ENCODE measurements around the gene HECA. TPM values are rescaled to one million over a fixed set of nuclear protein-coding genes. Genes with fewer than 3 reads are reported as not detected.

Gene HECA
- polyA plus RNA-seq, 1 of the 3 experiments (the other 2 are of a cell fraction), result 1.6 TPM

GRCh38 chr6:139164001-139164400, 29.1 kb downstream of the HECA start:
- no peaks in the 10 kb centered on the region for H3K27me3 ChIP-seq (ENCODE audit: insufficient read depth)
- no peak overlapping the region for H3K4me2 ChIP-seq
- no peak overlapping the region for H3K27ac ChIP-seq (ENCODE audit: low read depth in 2 of 2, low read length in 1 of 2)
- H3F3A ChIP-seq (replicated peaks; ENCODE audit: insufficient read depth), result no peaks in the 10 kb centered on the region
- H3K4me1 ChIP-seq (ENCODE audit: control insufficient read depth in 1 of 2, insufficient read depth in 2 of 2, low read depth in 1 of 2, low read length in 1 of 2), result no peaks in the 10 kb centered on the region
- no peak overlapping the region for H3K9ac ChIP-seq
- 87% methylated on average over 3 of the region's 3 CpGs for WGBS (ENCODE audit: low lambda C conversion rate)
- H3K36me3 ChIP-seq (replicated peaks in 1 of 2; ENCODE audit: control insufficient read depth in 1 of 2, insufficient read depth in 2 of 2, low read length in 1 of 2), result peaks cover 0 to 10% of the 10 kb centered on the region in 2 experiments
- no peak for DNase-seq
- no peak overlapping the region for H2AFZ ChIP-seq (ENCODE audit: low read depth)
- no peak overlapping the region for H3K4me3 ChIP-seq (ENCODE audit: low read depth in 2 of 2, low read length in 1 of 2)
- POLR2A ChIA-PET, result no interaction called here
- no peak for TF ChIP-seq POLR2AphosphoS5 (IDR thresholded peaks at IDR 0.05; ENCODE audit: low read depth, low read length)
- no peak for TF ChIP-seq REST (IDR thresholded peaks at IDR 0.05; ENCODE audit: low read depth, low read length)
- TF ChIP-seq EP300 (IDR thresholded peaks at IDR 0.05; ENCODE audit: borderline replicate concordance in 1 of 2, low read depth in 1 of 2, low read length in 1 of 2), result no peak
- TF ChIP-seq JUND (IDR thresholded peaks at IDR 0.05), result no peak
- TF ChIP-seq NRF1 (IDR thresholded peaks at IDR 0.05; ENCODE audit: low read depth, low read length), result no peak
- TF ChIP-seq GABPA (IDR thresholded peaks at IDR 0.05; ENCODE audit: low read depth), result no peak
- TF ChIP-seq ZBTB33 (IDR thresholded peaks at IDR 0.05; ENCODE audit: borderline replicate concordance, low read depth), result no peak
- TF ChIP-seq USF1 (IDR thresholded peaks at IDR 0.05; ENCODE audit: borderline replicate concordance, low read depth), result no peak
- no peaks in the 10 kb centered on the region for H3K9me2 ChIP-seq
- H3K9me3 ChIP-seq, result no peaks in the 10 kb centered on the region
- 0 out of 2 replicates have a peak, but pooled peaks cover 3% of the 10 kb centered on the region for H3K79me2 ChIP-seq (ENCODE audit: insufficient read depth)
- H4K20me1 ChIP-seq (ENCODE audit: insufficient read depth), result no peaks in the 10 kb centered on the region
- CTCF ChIA-PET, result interaction anchor here (0.6 kb wide), 1 partner anchor 34 kb away, joined by 3 read pairs; no protein-coding TSS in a partner anchor

GRCh38 chr6:139165324-139165723, 30.4 kb downstream of the HECA start:
- Histone ChIP-seq H3K4me1 (ENCODE audit: control insufficient read depth in 1 of 2, insufficient read depth in 2 of 2, low read depth in 1 of 2, low read length in 1 of 2) (no peaks in the 10 kb centered on the region), H3F3A (replicated peaks; ENCODE audit: insufficient read depth) (no peaks in the 10 kb centered on the region), H3K4me2 (no peak overlapping the region), H3K4me3 (ENCODE audit: low read depth in 2 of 2, low read length in 1 of 2) (no peak overlapping the region), H2AFZ (ENCODE audit: low read depth) (no peak overlapping the region), H3K79me2 (ENCODE audit: insufficient read depth) (0 out of 2 replicates have a peak, but pooled peaks cover 3% of the 10 kb centered on the region), H3K27me3 (ENCODE audit: insufficient read depth) (no peaks in the 10 kb centered on the region), H3K9ac (no peak overlapping the region), H4K20me1 (ENCODE audit: insufficient read depth) (no peaks in the 10 kb centered on the region), H3K36me3 (replicated peaks in 1 of 2; ENCODE audit: control insufficient read depth in 1 of 2, insufficient read depth in 2 of 2, low read length in 1 of 2) (peaks cover 0 to 10% of the 10 kb centered on the region in 2 experiments), H3K9me3 (no peaks in the 10 kb centered on the region), H3K27ac (ENCODE audit: low read depth in 2 of 2, low read length in 1 of 2) (no peak overlapping the region), H3K9me2 (no peaks in the 10 kb centered on the region)
- 92% methylated on average over 2 of the region's 2 CpGs for WGBS (ENCODE audit: low lambda C conversion rate)
- TF ChIP-seq TAF1 (IDR thresholded peaks at IDR 0.05; ENCODE audit: borderline replicate concordance, low read depth, low read length) (no peak), FOXJ3 (CRISPR knock-in tag; IDR thresholded peaks at IDR 0.05) (no peak), GABPA (IDR thresholded peaks at IDR 0.05; ENCODE audit: low read depth) (no peak), ZBTB33 (IDR thresholded peaks at IDR 0.05; ENCODE audit: borderline replicate concordance, low read depth) (no peak), NRF1 (IDR thresholded peaks at IDR 0.05; ENCODE audit: low read depth, low read length) (no peak), POLR2AphosphoS5 (IDR thresholded peaks at IDR 0.05; ENCODE audit: low read depth, low read length) (no peak), REST (IDR thresholded peaks at IDR 0.05; ENCODE audit: low read depth, low read length) (no peak), MAX (IDR thresholded peaks at IDR 0.05; ENCODE audit: low read depth) (no peak)
- ChIA-PET CTCF (interaction anchor here (0.6 kb wide), 1 partner anchor 14 kb away, joined by 4 read pairs; no protein-coding TSS in a partner anchor), POLR2A (no interaction called here)
- DNase-seq, result no peak
